DND-41 (cell line): ENCODE data around the gene CLEC14A.

ENCODE experiments used
- ATAC-seq: fragments of 200-7000 bp; cut with Tn5 transposase; 3 replicates; pipeline ENCODE4 v1.9.1; 2021; ENCODE audit warnings: low read depth; ENCODE audit not compliant: insufficient read depth
- DNase-seq: peaks from one replicate; pipeline ENCODE4 v3.0.0-alpha.2; 2020
- H2AFZ ChIP-seq: 2 replicates; pipeline ENCODE4 v1.6.0; 2012; ENCODE audit warnings: low read depth, low read length
- H3K27ac ChIP-seq: 2 replicates; pipeline ENCODE4 v1.5.1; 2012; ENCODE audit warnings: low read length, inconsistent platforms
- H3K27me3 ChIP-seq: fragments of 200-600 bp; sonication (generic); 2 replicates; pipeline ENCODE4 v1.6.0; 2012; ENCODE audit warnings: low read length, mild to moderate bottlenecking, inconsistent platforms; ENCODE audit not compliant: insufficient read depth, poor library complexity
- H3K36me3 ChIP-seq: 2 replicates; pipeline ENCODE4 v1.5.1; 2012; ENCODE audit warnings: low read length, inconsistent platforms; ENCODE audit not compliant: insufficient read depth
- H3K4me1 ChIP-seq: 2 replicates; pipeline ENCODE4 v1.5.1; 2012; ENCODE audit warnings: mild to moderate bottlenecking, low read length; ENCODE audit not compliant: insufficient read depth
- H3K4me2 ChIP-seq: 2 replicates; pipeline ENCODE4 v1.6.0; 2012; ENCODE audit warnings: mild to moderate bottlenecking, moderate library complexity, low read length, inconsistent platforms; ENCODE audit not compliant: insufficient read depth
- H3K4me3 ChIP-seq, 2 experiments: fragments of 200-600 bp in 1 of 2; shearing (Covaris generic) in 1 of 2; 2 replicates each; pipeline ENCODE4 v1.5.1; 2012 to 2016; ENCODE audit warnings: inconsistent platforms in 2 of 2, low read length in 2 of 2, mild to moderate bottlenecking in 2 of 2, low read depth in 1 of 2, moderate library complexity in 1 of 2
- H3K79me2 ChIP-seq: 2 replicates; pipeline ENCODE4 v1.6.0; 2012; ENCODE audit warnings: low read length, inconsistent platforms; ENCODE audit not compliant: insufficient read depth
- H3K9ac ChIP-seq: 2 replicates; pipeline ENCODE4 v1.6.0; 2012; ENCODE audit warnings: low read depth, mild to moderate bottlenecking, inconsistent platforms, low read length, moderate library complexity
- H3K9me3 ChIP-seq: 2 replicates; pipeline ENCODE4 v1.5.1; 2012; ENCODE audit warnings: low read length, moderate library complexity, mild to moderate bottlenecking, inconsistent platforms; ENCODE audit not compliant: insufficient read depth, severe bottlenecking
- H4K20me1 ChIP-seq: 2 replicates; pipeline ENCODE4 v1.6.0; 2012; ENCODE audit warnings: low read length; ENCODE audit not compliant: insufficient read depth
- EZH2 ChIP-seq: IDR thresholded peaks from 3 replicates; pipeline ENCODE4 v1.6.1; 2012; ENCODE audit warnings: borderline replicate concordance, low read depth, mild to moderate bottlenecking, moderate library complexity, low read length, inconsistent platforms; ENCODE audit not compliant: severe bottlenecking
- TF ChIP-seq, protein P1 (sequence below): IDR thresholded peaks from 2 replicates; pipeline ENCODE4 v1.5.1; 2012; ENCODE audit warnings: borderline replicate concordance, low read length, moderate library complexity, mild to moderate bottlenecking; ENCODE audit not compliant: poor library complexity, severe bottlenecking; ENCODE audit errors: extremely low read depth

The CLEC14A gene

DNA sequence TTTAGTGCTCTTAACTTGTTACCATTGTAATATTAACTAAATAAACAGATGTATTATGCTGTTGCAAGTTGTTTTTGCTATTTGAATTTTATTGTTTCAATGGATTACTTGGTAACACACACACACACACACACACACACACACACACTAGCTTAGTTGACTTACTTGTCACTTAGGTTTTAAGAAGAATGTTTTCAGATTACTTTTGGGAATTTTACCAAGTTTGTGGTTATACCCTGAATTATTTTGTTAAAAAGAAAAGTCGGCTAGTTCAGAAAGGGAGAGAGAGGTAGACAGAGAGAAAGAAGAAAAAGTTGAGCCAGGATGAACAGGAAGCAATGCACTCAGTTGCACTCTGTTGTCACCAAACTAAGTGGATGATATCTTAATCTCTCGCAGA, 42.9 kb downstream of the CLEC14A start:
- no peak overlapping the region for H3K4me2 ChIP-seq
- H3K4me1 ChIP-seq = no peaks in the 10 kb centered on the region
- no peaks in the 10 kb centered on the region for H3K27me3 ChIP-seq
- no peaks in the 10 kb centered on the region for H4K20me1 ChIP-seq
- no peak overlapping the region for H3K4me3 ChIP-seq
- no peak overlapping the region for H3K27ac ChIP-seq
- no peaks in the 10 kb centered on the region for H3K79me2 ChIP-seq
- DNase-seq (no peak), ATAC-seq (no peak)
- no peak overlapping the region for H3K9ac ChIP-seq
- no peak for TF ChIP-seq EZH2
- TF ChIP-seq, protein P1, sequence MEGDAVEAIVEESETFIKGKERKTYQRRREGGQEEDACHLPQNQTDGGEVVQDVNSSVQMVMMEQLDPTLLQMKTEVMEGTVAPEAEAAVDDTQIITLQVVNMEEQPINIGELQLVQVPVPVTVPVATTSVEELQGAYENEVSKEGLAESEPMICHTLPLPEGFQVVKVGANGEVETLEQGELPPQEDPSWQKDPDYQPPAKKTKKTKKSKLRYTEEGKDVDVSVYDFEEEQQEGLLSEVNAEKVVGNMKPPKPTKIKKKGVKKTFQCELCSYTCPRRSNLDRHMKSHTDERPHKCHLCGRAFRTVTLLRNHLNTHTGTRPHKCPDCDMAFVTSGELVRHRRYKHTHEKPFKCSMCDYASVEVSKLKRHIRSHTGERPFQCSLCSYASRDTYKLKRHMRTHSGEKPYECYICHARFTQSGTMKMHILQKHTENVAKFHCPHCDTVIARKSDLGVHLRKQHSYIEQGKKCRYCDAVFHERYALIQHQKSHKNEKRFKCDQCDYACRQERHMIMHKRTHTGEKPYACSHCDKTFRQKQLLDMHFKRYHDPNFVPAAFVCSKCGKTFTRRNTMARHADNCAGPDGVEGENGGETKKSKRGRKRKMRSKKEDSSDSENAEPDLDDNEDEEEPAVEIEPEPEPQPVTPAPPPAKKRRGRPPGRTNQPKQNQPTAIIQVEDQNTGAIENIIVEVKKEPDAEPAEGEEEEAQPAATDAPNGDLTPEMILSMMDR = no peak
- peaks cover 13% of the 10 kb centered on the region for H3K9me3 ChIP-seq
- no peak overlapping the region for H2AFZ ChIP-seq
- H3K36me3 ChIP-seq = no peaks in the 10 kb centered on the region

DNA sequence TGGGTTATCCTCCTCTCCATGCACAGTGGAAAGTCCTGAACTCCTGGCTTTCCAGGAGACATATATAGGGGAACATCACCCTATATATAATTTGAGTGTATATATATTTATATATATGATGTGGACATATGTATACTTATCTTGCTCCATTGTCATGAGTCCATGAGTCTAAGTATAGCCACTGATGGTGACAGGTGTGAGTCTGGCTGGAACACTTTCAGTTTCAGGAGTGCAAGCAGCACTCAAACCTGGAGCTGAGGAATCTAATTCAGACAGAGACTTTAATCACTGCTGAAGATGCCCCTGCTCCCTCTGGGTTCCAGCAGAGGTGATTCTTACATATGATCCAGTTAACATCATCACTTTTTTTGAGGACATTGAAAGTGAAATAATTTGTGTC, 43.8 kb downstream of the CLEC14A start:
- Histone ChIP-seq H3K4me3 (no peak overlapping the region), H3K9me3 (peaks cover 16% of the 10 kb centered on the region), H3K4me2 (no peak overlapping the region), H3K36me3 (no peaks in the 10 kb centered on the region), H2AFZ (no peak overlapping the region), H3K27me3 (no peaks in the 10 kb centered on the region), H3K9ac (no peak overlapping the region), H4K20me1 (no peaks in the 10 kb centered on the region), H3K27ac (no peak overlapping the region), H3K79me2 (no peaks in the 10 kb centered on the region), H3K4me1 (no peaks in the 10 kb centered on the region)
- ATAC-seq = no peak
- TF ChIP-seq, protein P1 = no peak
- no peak for TF ChIP-seq EZH2
- DNase-seq = no peak

GRCh38 chr14:38211255-38211735, 44.6 kb downstream of the CLEC14A start:
- Histone ChIP-seq H3K27me3 (no peaks in the 10 kb centered on the region), H3K4me2 (no peak overlapping the region), H3K4me1 (no peaks in the 10 kb centered on the region), H3K4me3 (no peak overlapping the region), H3K9me3 (peaks cover 16% of the 10 kb centered on the region), H3K9ac (no peak overlapping the region), H3K36me3 (no peaks in the 10 kb centered on the region), H3K27ac (no peak overlapping the region), H3K79me2 (no peaks in the 10 kb centered on the region), H4K20me1 (no peaks in the 10 kb centered on the region), H2AFZ (no peak overlapping the region)
- ATAC-seq (no peak), DNase-seq (no peak)
- no peak for TF ChIP-seq EZH2
- TF ChIP-seq, protein P1 = no peak
